Smooth muscle cell (in vitro differentiated cells): ENCODE results near the gene MTF1. TPM values are rescaled to one million over a fixed set of nuclear protein-coding genes. Genes with fewer than 3 reads are reported as not detected.

Experiments used
- DNase-seq: peaks from one replicate; lab custom pipeline; 2025; ENCODE audit not compliant: unreplicated experiment; lab: John Stamatoyannopoulos, UW
- H2AFZ ChIP-seq: fragments of 200-600 bp; sonication (generic); 2 replicates; pipeline ENCODE4 v1.6.0; 2016; ENCODE audit warnings: antibody characterized with exemption, low read depth, mild to moderate bottlenecking
- H3F3A ChIP-seq: fragments of 200-600 bp; sonication (generic); 2 replicates; pipeline ENCODE4 v1.6.0; 2017; ENCODE audit warnings: antibody characterized with exemption, low read depth
- H3K27ac ChIP-seq: fragments of 200-600 bp; sonication (generic); 2 replicates; pipeline ENCODE4 v1.5.1; 2016; ENCODE audit warnings: low read depth, mild to moderate bottlenecking
- H3K27me3 ChIP-seq: fragments of 200-600 bp; sonication (generic); 2 replicates; pipeline ENCODE4 v1.6.1; 2016; ENCODE audit warnings: low read depth, mild to moderate bottlenecking
- H3K36me3 ChIP-seq: fragments of 200-600 bp; sonication (generic); 2 replicates; pipeline ENCODE4 v1.5.1; 2016; ENCODE audit warnings: low read depth
- H3K4me1 ChIP-seq: fragments of 200-600 bp; sonication (generic); 2 replicates; pipeline ENCODE4 v1.5.1; 2016; ENCODE audit warnings: low read depth
- H3K4me2 ChIP-seq: fragments of 200-600 bp; sonication (generic); 2 replicates; pipeline ENCODE4 v1.6.0; 2016; ENCODE audit warnings: mild to moderate bottlenecking
- H3K4me3 ChIP-seq: fragments of 200-600 bp; sonication (generic); 2 replicates; pipeline ENCODE4 v1.5.1; 2016; ENCODE audit warnings: mild to moderate bottlenecking
- H3K79me2 ChIP-seq: fragments of 200-600 bp; sonication (generic); 2 replicates; pipeline ENCODE4 v1.6.0; 2016; ENCODE audit warnings: low read depth, mild to moderate bottlenecking
- H3K9ac ChIP-seq: fragments of 200-600 bp; sonication (generic); 2 replicates; pipeline ENCODE4 v1.6.0; 2016; ENCODE audit warnings: low read depth
- H3K9me3 ChIP-seq: fragments of 200-600 bp; sonication (generic); replicated peaks from 2 replicates; pipeline ENCODE4 v1.5.1; 2016; ENCODE audit warnings: low read depth
- H4K20me1 ChIP-seq: fragments of 200-600 bp; sonication (generic); 2 replicates; pipeline ENCODE4 v1.6.0; 2016; ENCODE audit warnings: low read depth
- CTCF ChIP-seq: fragments of 200-600 bp; sonication (generic); IDR thresholded peaks from 2 replicates; pipeline ENCODE4 v1.5.1; 2017; ENCODE audit warnings: borderline replicate concordance, mild to moderate bottlenecking, antibody characterized with exemption; ENCODE audit not compliant: insufficient read depth, poor library complexity, severe bottlenecking
- WGBS: methylation state at CpG from one replicate; pipeline ENCODE4 v1.1.7; 2016; ENCODE audit warnings: low lambda C conversion rate; 5-methylcytosine and 5-hydroxymethylcytosine counted together
- polyA plus RNA-seq: library from polyadenylated mRNA; unstranded; fragments of >200 nt; fragmentation: Nextera tagmentation; extraction: Ambion mirVana; gene quantifications from 2 replicates; pipeline ENCODE4 v1.2.1, GENCODE V29; 2016
- total RNA-seq: library from RNA; depleted of rRNA; stranded (reverse); fragments of >200 nt; gene quantifications from 2 replicates; pipeline ENCODE4 v1.2.3, GENCODE V29; 2014

The MTF1 gene
- total and polyA plus RNA-seq, 2 experiments from 2014 or later = 6.8 to 25.9 TPM

- TF ChIP-seq CTCF = no peak
- H4K20me1 ChIP-seq = peaks cover 77% of the 10 kb centered on the region
- no peak overlapping the region for H3K4me2 ChIP-seq
- no peaks in the 10 kb centered on the region for H3K4me1 ChIP-seq
- H2AFZ ChIP-seq = no peak overlapping the region
- peaks cover 49% of the 10 kb centered on the region for H3K79me2 ChIP-seq
- no peak overlapping the region for H3K27ac ChIP-seq
- DNase-seq = no peak
- H3K4me3 ChIP-seq = no peak overlapping the region
- H3K36me3 ChIP-seq = no peaks in the 10 kb centered on the region
- no peaks in the 10 kb centered on the region for H3F3A ChIP-seq
- 88% methylated on average over 5 of the region's 5 CpGs for WGBS
- H3K27me3 ChIP-seq = no peaks in the 10 kb centered on the region
- no peaks in the 10 kb centered on the region for H3K9me3 ChIP-seq
- peak overlapping the region; percentile 1 for H3K9ac ChIP-seq
Observed at GRCh38 chr1:37845049-37845646, 14.2 kb downstream of the MTF1 start.

- no peak for DNase-seq
- Histone ChIP-seq H3K36me3 (no peaks in the 10 kb centered on the region), H3K79me2 (peaks cover 45% of the 10 kb centered on the region), H3K27ac (no peak overlapping the region), H3K27me3 (no peaks in the 10 kb centered on the region), H4K20me1 (peaks cover 70% of the 10 kb centered on the region), H3F3A (no peaks in the 10 kb centered on the region), H3K4me2 (no peak overlapping the region), H3K9ac (peak overlapping the region; percentile 1), H3K4me3 (no peak overlapping the region), H3K4me1 (no peaks in the 10 kb centered on the region), H2AFZ (no peak overlapping the region), H3K9me3 (no peaks in the 10 kb centered on the region)
- TF ChIP-seq CTCF = no peak
Observed at GRCh38 chr1:37844536-37844935, 14.9 kb downstream of the MTF1 start.

- Histone ChIP-seq H3F3A (no peaks in the 10 kb centered on the region), H3K27ac (no peak overlapping the region), H3K4me2 (no peak overlapping the region), H3K9ac (no peak overlapping the region), H2AFZ (no peak overlapping the region), H3K79me2 (peaks cover 26% of the 10 kb centered on the region), H3K4me1 (no peaks in the 10 kb centered on the region), H4K20me1 (peaks cover 44% of the 10 kb centered on the region), H3K9me3 (no peaks in the 10 kb centered on the region), H3K36me3 (no peaks in the 10 kb centered on the region), H3K4me3 (no peak overlapping the region), H3K27me3 (no peaks in the 10 kb centered on the region)
- no peak for DNase-seq
- no peak for TF ChIP-seq CTCF
- 98% methylated on average over 3 of the region's 3 CpGs for WGBS
Observed at GRCh38 chr1:37841652-37842051, 17.7 kb downstream of the MTF1 start.

- Histone ChIP-seq H3K4me1 (no peaks in the 10 kb centered on the region), H2AFZ (no peak overlapping the region), H3F3A (no peaks in the 10 kb centered on the region), H3K36me3 (peaks cover 3% of the 10 kb centered on the region), H3K9ac (no peak overlapping the region), H4K20me1 (peaks cover 38% of the 10 kb centered on the region), H3K79me2 (peaks cover 25% of the 10 kb centered on the region), H3K27ac (no peak overlapping the region), H3K4me2 (no peak overlapping the region), H3K9me3 (no peaks in the 10 kb centered on the region), H3K27me3 (no peaks in the 10 kb centered on the region), H3K4me3 (no peak overlapping the region)
- DNase-seq = no peak
- WGBS = 96% methylated on average over 1 of the region's 1 CpG
- no peak for TF ChIP-seq CTCF
Observed at GRCh38 chr1:37840711-37841110, 18.7 kb downstream of the MTF1 start.
